NCI-H2081 treated with DMSO at 0.1 percent for 48 hours (cell line): Measurements from ENCODE around the gene KIRREL2.
"Not testable (repeated sequence)": the region's sequence is repeated elsewhere in the genome, so short reads cannot be mapped to it uniquely, and the experiment has no call there.

Experiments used
- DNase-seq: peaks from one replicate; lab custom pipeline; 2025; lab: John Stamatoyannopoulos, UW

The KIRREL2 gene

DNA sequence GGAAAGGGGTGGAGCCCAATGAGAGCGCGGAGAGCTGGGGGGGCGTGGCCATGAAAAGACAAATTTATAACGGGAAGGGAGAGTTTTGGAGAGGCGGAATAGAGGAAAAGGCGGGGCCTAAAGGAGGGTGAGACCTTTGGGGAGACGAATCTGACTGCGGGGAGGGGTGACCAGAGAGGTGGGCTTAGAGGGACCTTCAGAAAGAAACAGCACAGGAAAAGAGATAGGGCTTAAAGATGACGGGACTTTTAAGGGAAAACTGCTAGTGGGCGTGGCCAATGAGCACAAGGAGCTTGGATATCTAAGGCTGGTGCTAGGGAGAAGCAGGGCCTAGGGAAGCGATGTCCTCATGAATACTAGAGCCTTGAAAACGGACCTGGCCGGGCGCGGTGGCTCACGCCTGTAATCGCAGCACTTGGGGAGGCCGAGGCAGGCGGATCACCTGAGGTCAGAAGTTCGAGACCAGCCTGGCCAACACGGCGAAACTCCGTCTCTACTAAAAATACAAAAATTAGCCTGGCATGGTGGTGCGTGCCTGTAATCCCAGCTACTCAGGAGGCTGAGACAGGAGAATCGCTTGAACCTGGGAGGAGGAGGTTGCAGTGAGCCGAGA, 13.5 kb downstream of the KIRREL2 start:
- not testable (repeated sequence) for DNase-seq

DNA sequence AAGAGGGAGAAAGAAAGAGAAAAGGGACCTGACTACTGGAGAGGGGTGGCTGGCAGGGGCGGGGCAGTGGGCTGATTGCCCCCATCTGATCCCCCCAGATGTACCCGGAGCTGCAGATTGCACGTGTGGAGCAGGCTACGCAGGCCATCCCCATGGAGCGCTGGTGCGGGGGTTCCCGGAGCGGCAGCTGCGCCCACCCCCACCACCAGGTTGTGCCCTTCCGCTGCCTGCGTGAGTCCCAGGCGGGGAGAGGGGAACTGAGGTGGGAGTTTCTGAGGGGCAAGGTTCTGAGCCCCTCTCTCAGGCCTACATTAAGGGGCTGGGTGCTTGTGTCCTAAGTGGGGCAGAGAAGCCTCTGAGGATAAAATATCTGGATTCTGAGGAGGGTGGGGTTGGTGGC, 14.1 kb downstream of the KIRREL2 start:
- no peak for DNase-seq

DNA sequence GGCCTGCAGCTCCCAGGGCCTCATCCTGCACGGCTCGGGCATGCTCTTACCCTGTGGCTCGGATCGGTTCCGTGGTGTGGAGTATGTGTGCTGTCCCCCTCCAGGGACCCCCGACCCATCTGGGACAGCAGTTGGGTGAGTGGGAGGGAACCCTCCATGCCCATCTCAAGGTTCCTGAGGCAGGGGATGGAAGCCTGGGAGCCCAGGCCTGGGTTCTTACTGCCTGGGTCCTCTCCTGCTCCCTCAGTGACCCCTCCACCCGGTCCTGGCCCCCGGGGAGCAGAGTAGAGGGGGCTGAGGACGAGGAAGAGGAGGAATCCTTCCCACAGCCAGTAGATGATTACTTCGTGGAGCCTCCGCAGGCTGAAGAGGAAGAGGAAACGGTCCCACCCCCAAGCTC, 14.9 kb downstream of the KIRREL2 start:
- DNase-seq = no peak

DNA sequence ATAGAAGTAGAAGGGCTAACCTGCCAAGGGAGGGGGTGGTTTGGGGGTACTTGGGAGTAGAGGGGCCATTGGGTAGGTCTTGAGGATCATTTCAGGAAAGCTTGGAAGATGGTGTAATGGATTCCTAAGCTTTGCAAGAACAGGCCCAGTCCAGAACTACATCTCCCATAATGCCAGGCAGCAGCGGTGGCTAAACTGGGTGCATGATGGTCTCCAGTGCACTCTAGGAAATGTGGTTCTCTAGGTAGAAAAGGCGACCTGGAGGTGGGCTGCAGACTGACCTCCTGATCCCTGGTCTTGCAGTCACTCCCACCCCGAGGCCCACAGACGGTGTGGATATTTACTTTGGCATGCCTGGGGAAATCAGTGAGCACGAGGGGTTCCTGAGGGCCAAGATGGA, 15.5 kb downstream of the KIRREL2 start:
- DNase-seq = no peak

- no peak for DNase-seq
Observed at GRCh38 chr19:35874392-35874930, 17.8 kb downstream of the KIRREL2 start.

DNA sequence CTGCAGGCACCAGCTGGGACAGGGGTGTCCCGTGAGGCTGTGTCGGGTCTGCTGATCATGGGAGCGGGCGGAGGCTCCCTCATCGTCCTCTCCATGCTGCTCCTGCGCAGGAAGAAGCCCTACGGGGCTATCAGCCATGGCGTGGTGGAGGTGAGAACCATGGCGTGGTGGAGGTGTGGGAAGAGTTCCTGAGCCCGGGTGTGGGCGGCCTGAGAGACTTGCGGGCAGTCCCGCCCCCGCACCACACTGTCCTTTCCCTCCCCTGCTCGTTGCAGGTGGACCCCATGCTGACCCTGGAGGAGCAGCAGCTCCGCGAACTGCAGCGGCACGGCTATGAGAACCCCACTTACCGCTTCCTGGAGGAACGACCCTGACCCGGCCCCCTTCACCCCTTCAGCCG, 22.4 kb downstream of the KIRREL2 start:
- no peak for DNase-seq

- no peak for DNase-seq
Observed at GRCh38 chr19:35879770-35880317, 23.1 kb downstream of the KIRREL2 start.

DNA sequence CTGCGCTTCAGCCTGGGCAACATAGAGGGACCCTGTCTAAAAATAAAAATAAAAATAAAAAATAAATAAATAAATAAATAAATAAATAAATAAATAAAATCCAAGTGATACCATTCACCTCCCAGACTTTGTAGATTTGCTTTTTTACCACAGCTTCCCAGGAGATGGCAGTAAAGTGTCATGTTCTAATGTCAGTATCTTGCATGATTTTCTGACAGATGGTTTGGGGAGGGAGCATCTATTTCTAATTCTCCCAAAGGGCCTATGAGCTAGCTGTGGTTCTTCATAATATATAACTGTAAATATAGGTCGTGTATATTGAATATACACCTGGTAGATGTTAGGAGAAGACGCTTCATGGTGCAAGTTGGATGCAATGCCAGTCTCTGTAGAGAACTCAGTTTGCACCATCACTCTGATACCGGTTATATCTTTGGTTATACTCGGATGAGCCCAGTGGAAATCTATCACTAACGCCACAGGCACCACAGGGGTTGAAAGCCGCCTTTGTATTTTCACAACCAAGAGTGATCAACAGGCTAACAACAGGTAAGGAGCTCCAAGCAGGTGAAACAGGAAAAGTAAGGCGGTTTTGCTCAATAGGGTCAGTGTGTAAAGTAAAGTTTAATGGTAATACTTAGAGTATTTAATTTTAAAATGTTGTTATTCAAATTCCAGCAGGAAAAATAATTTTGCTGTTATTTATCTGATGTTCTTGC, 25.6 kb downstream of the KIRREL2 start:
- peak; percentile 16 for DNase-seq

DNA sequence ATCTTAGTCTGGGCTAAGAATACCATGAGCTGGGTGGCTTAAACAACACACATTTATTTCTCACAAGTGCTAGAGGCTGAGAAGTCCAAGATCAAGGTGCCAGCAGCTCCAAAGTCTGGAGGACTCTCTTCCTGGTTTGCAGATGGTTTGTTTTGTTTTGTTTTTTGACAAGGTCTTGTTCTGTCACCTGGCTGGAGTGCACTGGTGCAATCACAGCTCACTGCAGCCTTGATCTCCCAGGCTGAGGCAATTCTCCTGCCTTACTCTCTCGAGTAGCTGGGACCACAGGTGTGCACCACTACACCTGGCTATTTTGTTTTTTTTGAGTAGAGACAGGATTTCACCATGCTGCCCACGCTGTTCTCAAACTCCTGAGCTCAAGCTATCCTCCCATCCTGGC, 27.2 kb downstream of the KIRREL2 start:
- no peak for DNase-seq

DNA sequence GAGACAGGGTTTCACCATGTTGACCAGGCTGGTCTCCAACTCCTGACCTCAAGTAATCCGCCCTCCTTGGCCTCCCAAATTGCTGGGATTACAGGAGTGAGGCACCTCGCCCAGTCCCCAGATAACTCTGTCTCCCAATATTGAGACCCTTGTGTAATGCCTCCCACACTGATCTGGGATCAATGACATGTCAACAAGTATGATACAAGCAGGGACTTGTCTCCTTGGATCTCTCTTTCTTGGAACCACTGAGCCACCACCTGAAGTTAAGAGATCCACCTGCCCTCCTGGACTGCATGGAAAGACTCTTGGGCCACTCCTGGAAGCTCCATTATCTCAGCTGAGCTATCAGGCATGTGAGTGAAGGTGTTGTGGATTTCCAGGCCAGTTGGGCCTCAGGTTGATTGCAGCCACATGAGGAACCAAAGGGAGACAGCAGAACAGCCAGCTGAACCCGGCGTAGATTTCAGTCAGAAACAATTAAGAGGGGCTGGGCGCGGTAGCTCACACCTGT, 28.6 kb downstream of the KIRREL2 start:
- no peak for DNase-seq

DNA sequence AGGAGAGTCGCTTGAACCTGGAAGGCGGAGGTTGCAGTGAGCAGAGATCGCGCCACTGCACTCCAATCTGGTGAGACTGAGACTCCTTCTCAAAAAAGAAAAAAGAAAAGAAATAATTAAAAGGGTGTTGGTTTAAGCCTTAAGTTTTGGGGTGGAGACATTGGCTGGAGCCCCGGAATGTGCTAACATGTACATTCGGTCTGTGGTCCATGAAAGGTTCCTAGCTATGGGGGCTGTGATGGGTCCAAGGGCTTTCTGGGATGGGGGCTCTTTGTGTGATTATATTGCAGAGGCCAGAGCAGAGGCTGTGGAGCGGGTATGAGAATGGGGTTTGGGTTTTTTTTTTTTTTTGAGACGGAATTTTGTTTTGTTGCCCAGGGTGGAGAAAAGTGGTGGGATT, 29.2 kb downstream of the KIRREL2 start:
- no peak for DNase-seq

DNA sequence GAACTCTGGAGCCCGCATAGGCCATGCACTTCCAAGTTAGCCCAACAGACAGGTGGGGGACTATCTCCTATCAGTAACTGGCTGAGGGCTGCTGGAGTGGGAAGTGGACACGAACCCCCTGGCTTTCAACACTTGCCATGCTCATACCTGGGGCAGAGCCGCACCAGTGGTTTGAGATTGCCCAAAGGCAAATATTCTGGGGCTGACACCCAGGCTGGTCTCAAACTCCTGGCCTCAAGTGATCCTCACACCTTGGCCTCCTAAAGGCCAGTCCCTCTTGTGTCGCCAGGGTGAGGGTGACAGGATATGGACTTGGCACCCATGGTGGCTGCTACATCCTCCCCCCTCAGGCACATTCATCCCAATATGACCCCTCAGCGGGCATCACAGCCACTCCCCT, 30.5 kb downstream of the KIRREL2 start:
- DNase-seq = no peak

DNA sequence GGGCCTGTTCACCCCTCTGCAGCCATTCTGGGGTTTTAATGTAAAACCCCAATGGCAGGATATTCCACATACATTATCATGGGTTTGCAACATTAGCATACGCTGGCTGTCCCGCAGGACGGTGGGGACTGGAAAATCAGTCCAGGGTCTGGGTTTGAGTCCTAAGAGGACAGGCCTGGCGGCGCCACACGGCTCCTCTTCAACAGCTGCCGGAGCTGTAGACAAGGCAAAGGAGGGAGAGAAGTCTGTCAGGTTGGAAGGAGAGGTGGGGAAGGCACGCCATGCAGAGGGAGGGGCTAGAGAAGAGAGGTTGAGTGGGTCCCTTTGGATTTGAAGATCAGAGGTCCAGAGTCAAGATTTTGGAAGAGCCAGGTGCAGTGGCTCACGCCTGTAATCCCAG, 31.7 kb downstream of the KIRREL2 start:
- DNase-seq = no peak

GRCh38 chr19:35889370-35890112, 32.8 kb downstream of the KIRREL2 start:
- DNase-seq = no peak

- DNase-seq = no peak
Observed at GRCh38 chr19:35890113-35890650, 33.5 kb downstream of the KIRREL2 start.

DNA sequence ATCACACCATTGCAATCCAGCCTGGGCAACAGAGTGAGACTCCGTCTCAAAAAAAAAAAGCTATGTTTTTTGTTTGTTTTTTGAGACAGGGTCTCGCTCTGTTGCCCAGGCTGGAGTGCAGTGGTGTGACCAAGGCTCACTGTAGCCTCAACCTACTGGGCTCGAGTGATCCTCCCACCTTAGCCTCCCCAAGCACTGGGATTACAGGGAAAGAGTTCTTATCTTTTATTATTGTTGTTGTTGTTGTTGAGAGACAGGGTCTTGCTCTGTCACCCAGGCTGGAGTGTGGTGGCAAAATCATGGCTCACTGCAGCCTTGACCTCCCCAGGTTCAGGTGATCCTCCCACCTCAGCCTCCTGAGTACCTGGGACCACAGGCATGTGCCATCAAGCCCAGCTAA, 35.1 kb downstream of the KIRREL2 start:
- DNase-seq = not testable (repeated sequence)

DNA sequence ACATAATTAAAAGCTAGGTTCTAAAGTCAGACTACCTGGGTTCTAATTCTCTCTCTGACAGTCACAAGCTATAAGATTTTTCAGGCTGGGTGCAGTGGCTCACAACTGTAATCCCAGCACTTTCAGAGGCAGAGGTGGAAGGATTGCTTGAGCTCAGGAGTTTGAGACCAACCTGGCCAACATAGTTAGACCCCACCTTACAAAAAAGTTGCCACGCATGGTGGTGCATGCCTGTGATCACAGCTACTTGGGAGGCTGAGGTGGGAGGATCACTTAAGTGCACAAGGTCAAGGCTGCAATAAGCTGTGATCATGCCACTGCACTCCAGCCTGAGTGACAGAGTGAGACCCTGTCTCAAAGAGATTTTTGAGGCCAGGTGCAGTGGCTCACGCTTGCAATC, 37.6 kb downstream of the KIRREL2 start:
- no peak for DNase-seq

DNA sequence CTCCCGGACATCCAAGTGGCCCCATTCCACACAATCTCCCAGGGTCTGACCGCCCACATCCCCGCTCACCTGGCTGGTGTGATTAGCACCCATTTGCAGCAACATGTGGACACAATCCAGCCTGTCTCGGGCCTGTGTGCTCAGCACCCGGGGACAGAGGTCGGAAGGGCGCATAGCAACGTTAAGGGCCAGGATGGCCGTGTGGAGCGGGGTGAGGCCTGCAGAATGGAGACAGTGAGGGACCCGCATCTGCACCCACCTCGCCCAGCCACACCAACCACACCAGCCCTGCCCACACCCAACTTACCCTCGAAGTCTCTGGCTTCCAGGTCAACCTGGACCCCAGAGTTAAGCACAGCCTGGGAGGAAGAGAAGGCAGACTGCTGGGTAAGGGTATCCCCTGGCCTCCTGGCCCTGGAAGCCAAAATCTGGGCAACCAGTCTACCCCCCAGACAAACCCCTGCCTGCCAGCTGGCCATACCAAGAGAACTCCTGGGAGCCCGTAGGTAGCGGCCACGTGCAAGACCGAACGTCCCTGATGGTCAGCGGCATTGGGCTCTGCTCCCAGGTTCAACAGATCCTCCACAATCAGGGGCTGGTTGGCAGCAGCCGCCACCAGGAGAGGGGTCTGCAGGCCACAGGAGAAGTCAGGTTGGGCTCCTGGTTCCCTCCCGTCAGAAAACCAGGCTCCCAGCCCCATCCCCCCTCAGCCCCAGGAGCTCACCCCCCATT, 39.4 kb downstream of the KIRREL2 start:
- DNase-seq = no peak

GRCh38 chr19:35896643-35897040, 39.9 kb downstream of the KIRREL2 start:
- DNase-seq = no peak

GRCh38 chr19:35897706-35898451, 41.2 kb downstream of the KIRREL2 start:
- DNase-seq = no peak

GRCh38 chr19:35898499-35898809, 41.7 kb downstream of the KIRREL2 start:
- no peak for DNase-seq
